Measurements from ENCODE around the gene PLXND1.

The PLXND1 gene

DNA sequence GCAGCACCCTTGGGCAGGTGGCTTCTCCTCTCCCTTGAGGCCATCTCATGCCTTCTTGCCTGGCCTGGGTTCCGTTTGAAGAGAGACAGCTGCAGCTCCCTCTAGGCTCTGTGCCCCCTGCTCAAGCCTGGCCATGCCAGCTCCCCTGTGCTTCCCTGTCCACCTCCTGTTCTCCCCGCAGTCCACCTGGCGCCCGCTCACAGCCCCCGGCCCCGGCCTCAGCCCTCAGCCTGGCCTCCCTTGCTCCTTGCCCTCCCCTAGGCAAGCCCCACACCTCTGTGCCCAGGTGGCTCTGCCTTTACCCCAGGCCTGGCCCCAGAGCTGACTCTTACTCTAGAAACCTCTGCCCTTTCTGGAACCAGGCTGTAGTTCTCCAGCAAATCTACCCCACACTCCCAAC, 91.9 kb downstream of the PLXND1 start:
- no peak overlapping the region for H3K9ac ChIP-seq (ENCODE audit: low read depth, low read length, poor library complexity, severe bottlenecking)
- H4K20me1 ChIP-seq (ENCODE audit: insufficient read depth, low read length, poor library complexity, severe bottlenecking) = no peaks in the 10 kb centered on the region
- H3K9me2 ChIP-seq (replicated peaks; ENCODE audit: low read depth, low read length) = no peaks in the 10 kb centered on the region
- no peaks in the 10 kb centered on the region for H3F3A ChIP-seq (ENCODE audit: low read depth)
- no peaks in the 10 kb centered on the region; the same call in 1 of the 2 replicates for H3K36me3 ChIP-seq (ENCODE audit: insufficient read depth, low read length)
- no peaks in the 10 kb centered on the region for H3K27me3 ChIP-seq (ENCODE audit: insufficient read depth, low read length, poor library complexity, severe bottlenecking)
- H3K4me2 ChIP-seq (ENCODE audit: low read depth, low read length, poor library complexity, severe bottlenecking) = no peak overlapping the region
- no peak overlapping the region for H2AFZ ChIP-seq (ENCODE audit: low read length)
- H3K9me3 ChIP-seq (ENCODE audit: insufficient read depth, low read depth, low read length) = no peaks in the 10 kb centered on the region
- no peak overlapping the region for H3K4me3 ChIP-seq (ENCODE audit: low read length, poor library complexity, severe bottlenecking)
- H3K79me2 ChIP-seq (ENCODE audit: insufficient read depth, low read length) = no peaks in the 10 kb centered on the region
- H3K4me1 ChIP-seq (ENCODE audit: insufficient read depth, low read length, poor library complexity, severe bottlenecking) = no peaks in the 10 kb centered on the region
- TF ChIP-seq, protein P1, sequence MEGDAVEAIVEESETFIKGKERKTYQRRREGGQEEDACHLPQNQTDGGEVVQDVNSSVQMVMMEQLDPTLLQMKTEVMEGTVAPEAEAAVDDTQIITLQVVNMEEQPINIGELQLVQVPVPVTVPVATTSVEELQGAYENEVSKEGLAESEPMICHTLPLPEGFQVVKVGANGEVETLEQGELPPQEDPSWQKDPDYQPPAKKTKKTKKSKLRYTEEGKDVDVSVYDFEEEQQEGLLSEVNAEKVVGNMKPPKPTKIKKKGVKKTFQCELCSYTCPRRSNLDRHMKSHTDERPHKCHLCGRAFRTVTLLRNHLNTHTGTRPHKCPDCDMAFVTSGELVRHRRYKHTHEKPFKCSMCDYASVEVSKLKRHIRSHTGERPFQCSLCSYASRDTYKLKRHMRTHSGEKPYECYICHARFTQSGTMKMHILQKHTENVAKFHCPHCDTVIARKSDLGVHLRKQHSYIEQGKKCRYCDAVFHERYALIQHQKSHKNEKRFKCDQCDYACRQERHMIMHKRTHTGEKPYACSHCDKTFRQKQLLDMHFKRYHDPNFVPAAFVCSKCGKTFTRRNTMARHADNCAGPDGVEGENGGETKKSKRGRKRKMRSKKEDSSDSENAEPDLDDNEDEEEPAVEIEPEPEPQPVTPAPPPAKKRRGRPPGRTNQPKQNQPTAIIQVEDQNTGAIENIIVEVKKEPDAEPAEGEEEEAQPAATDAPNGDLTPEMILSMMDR (conservative IDR thresholded peaks at IDR 0.05; ENCODE audit: low read length) = no peak
- no peak for TF ChIP-seq EZH2phosphoT487 (IDR thresholded peaks at IDR 0.05; ENCODE audit: borderline replicate concordance)

DNA sequence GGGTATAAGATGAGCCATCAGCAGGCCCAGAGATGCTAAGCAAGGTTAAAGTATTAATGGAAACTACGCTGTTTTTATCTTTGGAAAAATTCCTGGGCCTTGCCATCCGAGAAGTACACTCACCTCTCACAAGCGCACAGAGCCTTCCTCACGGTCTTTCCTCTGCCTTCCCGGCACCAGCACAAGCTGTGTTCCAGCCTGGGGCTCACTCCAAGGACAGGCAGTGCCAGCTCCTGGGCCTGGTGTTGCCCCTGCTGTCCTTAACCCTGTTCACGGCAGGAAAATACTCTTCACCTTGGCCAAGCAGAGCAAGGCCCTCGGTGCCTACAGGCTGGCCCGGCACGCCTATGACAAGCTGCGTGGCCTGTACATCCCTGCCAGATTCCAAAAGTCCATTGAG, 92.4 kb downstream of the PLXND1 start:
- H3K9me2 ChIP-seq (replicated peaks; ENCODE audit: low read depth, low read length) = no peaks in the 10 kb centered on the region
- no peaks in the 10 kb centered on the region for H3K27me3 ChIP-seq (ENCODE audit: insufficient read depth, low read length, poor library complexity, severe bottlenecking)
- H2AFZ ChIP-seq (ENCODE audit: low read length) = no peak overlapping the region
- no peaks in the 10 kb centered on the region for H3K79me2 ChIP-seq (ENCODE audit: insufficient read depth, low read length)
- H3K4me1 ChIP-seq (ENCODE audit: insufficient read depth, low read length, poor library complexity, severe bottlenecking) = no peaks in the 10 kb centered on the region
- H3K9me3 ChIP-seq (ENCODE audit: insufficient read depth, low read depth, low read length) = no peaks in the 10 kb centered on the region
- H3K9ac ChIP-seq (ENCODE audit: low read depth, low read length, poor library complexity, severe bottlenecking) = no peak overlapping the region
- H4K20me1 ChIP-seq (ENCODE audit: insufficient read depth, low read length, poor library complexity, severe bottlenecking) = no peaks in the 10 kb centered on the region
- no peaks in the 10 kb centered on the region for H3F3A ChIP-seq (ENCODE audit: low read depth)
- no peaks in the 10 kb centered on the region; the same call in 1 of the 2 replicates for H3K36me3 ChIP-seq (ENCODE audit: insufficient read depth, low read length)
- H3K4me2 ChIP-seq (ENCODE audit: low read depth, low read length, poor library complexity, severe bottlenecking) = no peak overlapping the region
- no peak overlapping the region for H3K4me3 ChIP-seq (ENCODE audit: low read length, poor library complexity, severe bottlenecking)
- TF ChIP-seq, protein P1 (conservative IDR thresholded peaks at IDR 0.05; ENCODE audit: low read length) = no peak
- TF ChIP-seq EZH2phosphoT487 (IDR thresholded peaks at IDR 0.05; ENCODE audit: borderline replicate concordance) = no peak

DNA sequence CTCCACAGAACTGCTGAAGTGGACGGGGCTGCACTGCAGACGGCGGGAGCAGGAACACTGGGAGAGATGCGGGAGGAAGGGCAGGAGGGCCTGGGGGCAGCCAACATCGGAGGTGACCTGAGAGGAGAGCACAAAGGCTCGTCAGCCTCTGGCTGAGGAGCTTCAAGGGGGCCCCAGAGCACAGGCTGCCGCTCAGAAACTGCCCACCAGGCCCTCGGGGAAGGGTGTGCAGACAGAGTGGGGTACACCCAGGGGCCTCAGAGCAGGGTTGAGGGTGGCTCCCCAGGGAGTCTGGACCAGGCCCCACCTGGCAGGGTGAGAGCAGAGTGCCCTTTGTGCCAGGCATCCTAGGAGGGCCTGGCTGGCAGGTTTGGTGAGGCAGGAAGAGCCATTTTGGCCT, 92.8 kb downstream of the PLXND1 start:
- no peak overlapping the region for H3K4me2 ChIP-seq (ENCODE audit: low read depth, low read length, poor library complexity, severe bottlenecking)
- H3K4me1 ChIP-seq (ENCODE audit: insufficient read depth, low read length, poor library complexity, severe bottlenecking) = no peaks in the 10 kb centered on the region
- H3K27me3 ChIP-seq (ENCODE audit: insufficient read depth, low read length, poor library complexity, severe bottlenecking) = no peaks in the 10 kb centered on the region
- no peaks in the 10 kb centered on the region for H3K9me3 ChIP-seq (ENCODE audit: insufficient read depth, low read depth, low read length)
- H3K9me2 ChIP-seq (replicated peaks; ENCODE audit: low read depth, low read length) = no peaks in the 10 kb centered on the region
- H3K36me3 ChIP-seq (ENCODE audit: insufficient read depth, low read length) = no peaks in the 10 kb centered on the region; the same call in 1 of the 2 replicates
- no peak overlapping the region for H3K9ac ChIP-seq (ENCODE audit: low read depth, low read length, poor library complexity, severe bottlenecking)
- no peak overlapping the region for H2AFZ ChIP-seq (ENCODE audit: low read length)
- no peaks in the 10 kb centered on the region for H4K20me1 ChIP-seq (ENCODE audit: insufficient read depth, low read length, poor library complexity, severe bottlenecking)
- no peaks in the 10 kb centered on the region for H3F3A ChIP-seq (ENCODE audit: low read depth)
- H3K79me2 ChIP-seq (ENCODE audit: insufficient read depth, low read length) = no peaks in the 10 kb centered on the region
- TF ChIP-seq EZH2phosphoT487 (IDR thresholded peaks at IDR 0.05; ENCODE audit: borderline replicate concordance) = no peak
- TF ChIP-seq, protein P1 (conservative IDR thresholded peaks at IDR 0.05; ENCODE audit: low read length) = no peak
- no peak overlapping the region for H3K4me3 ChIP-seq (ENCODE audit: low read length, poor library complexity, severe bottlenecking)
